DND-41 (cell line): ENCODE measurements around the gene NIT1.

ENCODE experiments used
- ATAC-seq: fragments of 200-7000 bp; cut with Tn5 transposase; 3 replicates; pipeline ENCODE4 v1.9.1; 2021; ENCODE audit warnings: low read depth; ENCODE audit not compliant: insufficient read depth
- DNase-seq: peaks from one replicate; pipeline ENCODE4 v3.0.0-alpha.2; 2020
- H2AFZ ChIP-seq: 2 replicates; pipeline ENCODE4 v1.6.0; 2012; ENCODE audit warnings: low read depth, low read length
- H3K27ac ChIP-seq: 2 replicates; pipeline ENCODE4 v1.5.1; 2012; ENCODE audit warnings: low read length, inconsistent platforms
- H3K27me3 ChIP-seq: fragments of 200-600 bp; sonication (generic); 2 replicates; pipeline ENCODE4 v1.6.0; 2012; ENCODE audit warnings: low read length, mild to moderate bottlenecking, inconsistent platforms; ENCODE audit not compliant: insufficient read depth, poor library complexity
- H3K36me3 ChIP-seq: 2 replicates; pipeline ENCODE4 v1.5.1; 2012; ENCODE audit warnings: low read length, inconsistent platforms; ENCODE audit not compliant: insufficient read depth
- H3K4me1 ChIP-seq: 2 replicates; pipeline ENCODE4 v1.5.1; 2012; ENCODE audit warnings: mild to moderate bottlenecking, low read length; ENCODE audit not compliant: insufficient read depth
- H3K4me2 ChIP-seq: 2 replicates; pipeline ENCODE4 v1.6.0; 2012; ENCODE audit warnings: mild to moderate bottlenecking, moderate library complexity, low read length, inconsistent platforms; ENCODE audit not compliant: insufficient read depth
- H3K4me3 ChIP-seq, 2 experiments: fragments of 200-600 bp in 1 of 2; shearing (Covaris generic) in 1 of 2; 2 replicates each; pipeline ENCODE4 v1.5.1; 2012 to 2016; ENCODE audit warnings: inconsistent platforms in 2 of 2, low read length in 2 of 2, mild to moderate bottlenecking in 2 of 2, low read depth in 1 of 2, moderate library complexity in 1 of 2
- H3K79me2 ChIP-seq: 2 replicates; pipeline ENCODE4 v1.6.0; 2012; ENCODE audit warnings: low read length, inconsistent platforms; ENCODE audit not compliant: insufficient read depth
- H3K9ac ChIP-seq: 2 replicates; pipeline ENCODE4 v1.6.0; 2012; ENCODE audit warnings: low read depth, mild to moderate bottlenecking, inconsistent platforms, low read length, moderate library complexity
- H3K9me3 ChIP-seq: 2 replicates; pipeline ENCODE4 v1.5.1; 2012; ENCODE audit warnings: low read length, moderate library complexity, mild to moderate bottlenecking, inconsistent platforms; ENCODE audit not compliant: insufficient read depth, severe bottlenecking
- H4K20me1 ChIP-seq: 2 replicates; pipeline ENCODE4 v1.6.0; 2012; ENCODE audit warnings: low read length; ENCODE audit not compliant: insufficient read depth
- CTCF ChIP-seq: IDR thresholded peaks from 2 replicates; pipeline ENCODE4 v1.5.1; 2012; ENCODE audit warnings: borderline replicate concordance, low read length, moderate library complexity, mild to moderate bottlenecking; ENCODE audit not compliant: poor library complexity, severe bottlenecking; ENCODE audit errors: extremely low read depth
- EZH2 ChIP-seq: IDR thresholded peaks from 3 replicates; pipeline ENCODE4 v1.6.1; 2012; ENCODE audit warnings: borderline replicate concordance, low read depth, mild to moderate bottlenecking, moderate library complexity, low read length, inconsistent platforms; ENCODE audit not compliant: severe bottlenecking

Gene NIT1

GRCh38 chr1:161164901-161165610 lies 47.2 kb downstream of the NIT1 start:
- no peak overlapping the region for H2AFZ ChIP-seq
- no peaks in the 10 kb centered on the region for H3K9me3 ChIP-seq
- ATAC-seq (no peak), DNase-seq (no peak)
- no peaks in the 10 kb centered on the region for H3K27me3 ChIP-seq
- H3K9ac ChIP-seq: peak overlapping the region; percentile 90
- peak overlapping the region; percentile 79 to 92; a peak in 3 of 4 replicates for H3K4me3 ChIP-seq
- 0 out of 2 replicates have a peak overlapping the region, but pooled peaks have one; percentile 5 for H3K27ac ChIP-seq
- no peak for TF ChIP-seq EZH2
- TF ChIP-seq CTCF: no peak
- no peaks in the 10 kb centered on the region for H4K20me1 ChIP-seq
- H3K4me2 ChIP-seq: peak overlapping the region; percentile 100
- H3K79me2 ChIP-seq: peaks cover 21% of the 10 kb centered on the region
- peaks cover 74% of the 10 kb centered on the region for H3K4me1 ChIP-seq
- peaks cover 57% of the 10 kb centered on the region for H3K36me3 ChIP-seq

GRCh38 chr1:161165742-161166668 lies 48.1 kb downstream of the NIT1 start, which contains the start of gene PPOX:
Gene PPOX (plus strand): TSS chr1:161166426. CDS start chr1:161166848, 422 bp downstream.
- Histone ChIP-seq H2AFZ (peak within 1 kb of the TSS; percentile 96), H4K20me1 (no peaks in the 10 kb centered on the region), H3K9me3 (no peaks in the 10 kb centered on the region), H3K79me2 (peaks cover 11% of the 10 kb centered on the region), H3K4me2 (peak within 1 kb of the TSS; percentile 100), H3K4me1 (peaks cover 64% of the 10 kb centered on the region), H3K9ac (peak within 1 kb of the TSS; percentile 90), H3K27ac (peak within 1 kb of the TSS; percentile 67), H3K27me3 (no peaks in the 10 kb centered on the region), H3K36me3 (peaks cover 58% of the 10 kb centered on the region), H3K4me3 (peak within 1 kb of the TSS; percentile 79 to 92)
- TF ChIP-seq EZH2: no peak
- TF ChIP-seq CTCF: peak; percentile 66
- DNase-seq (peak; percentile 96), ATAC-seq (peak; percentile 96)

- Histone ChIP-seq H3K36me3 (peaks cover 59% of the 10 kb centered on the region), H3K27ac (peak overlapping the region; percentile 66), H3K27me3 (no peaks in the 10 kb centered on the region), H3K79me2 (peaks cover 9% of the 10 kb centered on the region), H3K4me2 (peak overlapping the region; percentile 100), H3K4me3 (peak overlapping the region; percentile 79 to 92), H4K20me1 (no peaks in the 10 kb centered on the region), H3K9me3 (no peaks in the 10 kb centered on the region), H3K9ac (peak overlapping the region; percentile 90), H2AFZ (peak overlapping the region; percentile 96), H3K4me1 (peaks cover 55% of the 10 kb centered on the region)
- ATAC-seq (no peak), DNase-seq (no peak)
- no peak for TF ChIP-seq EZH2
- peak; percentile 5 for TF ChIP-seq CTCF
Measured at GRCh38 chr1:161166669-161167548, 49.0 kb downstream of the NIT1 start.
